ENCODE measurements around the gene UGDH. TPM values are rescaled to one million over a fixed set of nuclear protein-coding genes. Genes with fewer than 3 reads are reported as not detected.
"Not testable (repeated sequence)": the region's sequence is repeated elsewhere in the genome, so short reads cannot be mapped to it uniquely, and the experiment has no call there.

The UGDH gene
- polyA plus RNA-seq, 2 donors = 11.8 to 14.7 TPM

DNA sequence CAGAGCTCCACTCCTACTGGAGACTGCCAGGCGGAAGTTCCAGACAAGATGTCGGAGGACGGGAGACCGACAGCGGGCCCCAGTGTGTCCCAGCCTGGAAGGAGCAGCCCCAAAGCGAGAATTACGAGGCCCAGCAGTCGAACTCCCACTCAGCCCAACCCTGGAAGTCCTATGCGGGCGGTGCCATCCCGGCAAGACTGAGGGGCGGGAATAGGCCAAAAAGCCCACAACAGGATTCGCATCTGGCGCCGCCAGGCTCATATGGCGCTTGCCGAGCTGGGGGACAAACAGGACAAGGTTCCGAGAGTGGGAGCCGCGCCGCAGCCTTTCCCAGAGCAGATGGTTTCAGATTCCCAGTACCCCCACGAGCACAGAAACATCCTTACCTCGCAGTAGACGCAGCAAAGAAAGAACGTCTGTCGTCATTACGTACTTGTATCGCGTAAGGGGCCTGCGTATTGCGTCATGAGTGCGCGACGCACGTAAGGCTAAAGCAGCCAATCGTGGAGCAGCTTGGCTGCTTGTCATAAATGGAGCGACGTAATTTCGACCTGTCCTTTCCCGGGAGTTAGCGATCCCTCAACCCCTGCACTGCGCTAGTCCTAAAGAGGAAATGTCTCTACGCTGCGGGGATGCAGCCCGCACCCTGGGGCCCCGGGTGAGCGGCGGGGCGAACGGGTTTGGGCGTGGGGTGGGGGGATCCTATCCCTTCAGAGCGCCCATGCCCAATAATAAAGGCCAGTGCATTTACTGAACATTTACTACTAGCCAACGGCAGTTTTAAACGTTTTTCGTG is 68.5 kb downstream of the UGDH start, which contains the start of the genes LIAS and RPL9:
TSS of gene LIAS (plus strand) at position 552 of the 796 bp plus-strand sequence. CDS start at position 614, 62 bp downstream.
TSS of gene RPL9 (minus strand) at position 418 of the 796 bp plus-strand sequence. CDS start 483 bp downstream, outside the sequence.
- Histone ChIP-seq H3K36me3 (ENCODE audit: control insufficient read depth in 2 of 2, insufficient read depth in 2 of 2, low read length in 1 of 2) (peaks cover 4 to 11% of the 10 kb centered on the region in 2 donors), H3K27me3 (ENCODE audit: control insufficient read depth in 1 of 2, insufficient read depth in 2 of 2, low read length in 2 of 2) (no peaks in the 10 kb centered on the region), H3K9me3 (ENCODE audit: control insufficient read depth in 2 of 2, insufficient read depth in 1 of 2, low read depth in 1 of 2, low read length in 1 of 2) (no peaks in the 10 kb centered on the region), H3K4me1 (ENCODE audit: control insufficient read depth in 2 of 2, insufficient read depth in 2 of 2, low read length in 1 of 2) (no peaks in the 10 kb centered on the region), H3K4me3 (ENCODE audit: low read depth in 1 of 2, low read length in 2 of 2) (peak within 1 kb of the TSS; percentile 80 to 90), H3K27ac (ENCODE audit: low read depth in 2 of 2, low read length in 1 of 2) (peak within 1 kb of the TSS; percentile 95 to 98)
- WGBS, 2 donors = 0% methylated on average over 55 of the region's 55 CpGs

- H3K4me1 ChIP-seq (ENCODE audit: control insufficient read depth in 2 of 2, insufficient read depth in 2 of 2, low read length in 1 of 2); H3K9me3 ChIP-seq (ENCODE audit: control insufficient read depth in 2 of 2, insufficient read depth in 1 of 2, low read depth in 1 of 2, low read length in 1 of 2); H3K27me3 ChIP-seq (ENCODE audit: control insufficient read depth in 1 of 2, insufficient read depth in 2 of 2, low read length in 2 of 2): not testable (repeated sequence)
- peak overlapping the region; percentile 80 to 90 for H3K4me3 ChIP-seq (ENCODE audit: low read depth in 1 of 2, low read length in 2 of 2)
- peak overlapping the region; percentile 90 to 95 for H3K27ac ChIP-seq (ENCODE audit: low read depth in 2 of 2, low read length in 1 of 2)
- H3K36me3 ChIP-seq (ENCODE audit: control insufficient read depth in 2 of 2, insufficient read depth in 2 of 2, low read length in 1 of 2) = peaks cover 4 to 11% of the 10 kb centered on the region in 2 donors
- 1% methylated on average over 13 of the region's 13 CpGs for WGBS, 2 donors
These were observed 69.1 kb downstream of the UGDH start for GRCh38 chr4:39458161-39458504.

GRCh38 chr4:39456946-39457763 is 70.1 kb downstream of the UGDH start:
- H3K4me3 ChIP-seq (ENCODE audit: low read depth in 1 of 2, low read length in 2 of 2) = peak overlapping the region in 1 of 2 donors; percentile 90

GRCh38 chr4:39455486-39455885 is 71.8 kb downstream of the UGDH start:
- no peaks in the 10 kb centered on the region for H3K4me1 ChIP-seq (ENCODE audit: control insufficient read depth in 2 of 2, insufficient read depth in 2 of 2, low read length in 1 of 2)
- no peaks in the 10 kb centered on the region for H3K9me3 ChIP-seq (ENCODE audit: control insufficient read depth in 2 of 2, insufficient read depth in 1 of 2, low read depth in 1 of 2, low read length in 1 of 2)
- H3K27me3 ChIP-seq (ENCODE audit: control insufficient read depth in 1 of 2, insufficient read depth in 2 of 2, low read length in 2 of 2) = no peaks in the 10 kb centered on the region
- 91% methylated on average over 6 of the region's 6 CpGs for WGBS, 2 donors
- H3K27ac ChIP-seq (ENCODE audit: low read depth in 2 of 2, low read length in 1 of 2) = no peak overlapping the region
- no peak overlapping the region for H3K4me3 ChIP-seq (ENCODE audit: low read depth in 1 of 2, low read length in 2 of 2)
- peaks cover 10 to 18% of the 10 kb centered on the region in 2 donors for H3K36me3 ChIP-seq (ENCODE audit: control insufficient read depth in 2 of 2, insufficient read depth in 2 of 2, low read length in 1 of 2)

More at GRCh38 chr4:39456946-39457763, 70.1 kb downstream of the UGDH start:
- Histone ChIP-seq H3K36me3 (ENCODE audit: control insufficient read depth in 2 of 2, insufficient read depth in 2 of 2, low read length in 1 of 2) (peaks cover 7 to 11% of the 10 kb centered on the region in 2 donors), H3K27ac (ENCODE audit: low read depth in 2 of 2, low read length in 1 of 2) (no peak overlapping the region), H3K27me3 (ENCODE audit: control insufficient read depth in 1 of 2, insufficient read depth in 2 of 2, low read length in 2 of 2) (no peaks in the 10 kb centered on the region), H3K9me3 (ENCODE audit: control insufficient read depth in 2 of 2, insufficient read depth in 1 of 2, low read depth in 1 of 2, low read length in 1 of 2) (no peaks in the 10 kb centered on the region), H3K4me1 (ENCODE audit: control insufficient read depth in 2 of 2, insufficient read depth in 2 of 2, low read length in 1 of 2) (no peaks in the 10 kb centered on the region)
- 63 to 64% methylated on average over 10 of the region's 10 CpGs for WGBS, 2 donors

DNA sequence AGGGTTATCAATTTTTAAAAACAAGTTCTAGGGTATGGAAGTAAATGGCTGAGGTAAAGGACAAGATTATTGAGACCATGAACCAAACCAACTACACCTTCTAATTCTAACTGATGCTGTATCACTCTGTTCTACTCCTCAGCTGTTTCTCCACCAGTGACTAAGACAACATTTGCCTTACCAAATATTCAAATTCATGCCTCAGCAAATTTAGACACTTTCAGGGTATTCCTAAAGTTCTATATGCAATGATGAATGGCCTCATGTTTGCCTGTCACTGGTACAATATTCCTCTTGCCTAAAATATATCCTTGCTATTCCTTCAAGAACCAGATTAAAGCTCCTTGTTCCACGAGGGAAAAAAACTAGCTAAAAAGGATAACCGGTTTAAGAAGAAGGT is 73.5 kb downstream of the UGDH start:
- 78 to 79% methylated on average over 2 of the region's 2 CpGs for WGBS, 2 donors
- Histone ChIP-seq H3K9me3 (ENCODE audit: control insufficient read depth in 2 of 2, insufficient read depth in 1 of 2, low read depth in 1 of 2, low read length in 1 of 2) (no peaks in the 10 kb centered on the region), H3K4me3 (ENCODE audit: low read depth in 1 of 2, low read length in 2 of 2) (no peak overlapping the region), H3K27ac (ENCODE audit: low read depth in 2 of 2, low read length in 1 of 2) (no peak overlapping the region), H3K27me3 (ENCODE audit: control insufficient read depth in 1 of 2, insufficient read depth in 2 of 2, low read length in 2 of 2) (no peaks in the 10 kb centered on the region), H3K36me3 (ENCODE audit: control insufficient read depth in 2 of 2, insufficient read depth in 2 of 2, low read length in 1 of 2) (peaks cover 10 to 18% of the 10 kb centered on the region in 2 donors), H3K4me1 (ENCODE audit: control insufficient read depth in 2 of 2, insufficient read depth in 2 of 2, low read length in 1 of 2) (no peaks in the 10 kb centered on the region)

GRCh38 chr4:39452860-39453587 is 74.2 kb downstream of the UGDH start:
- 84 to 87% methylated on average over 11 of the region's 11 CpGs for WGBS, 2 donors
- Histone ChIP-seq H3K27me3 (ENCODE audit: control insufficient read depth in 1 of 2, insufficient read depth in 2 of 2, low read length in 2 of 2) (no peaks in the 10 kb centered on the region), H3K9me3 (ENCODE audit: control insufficient read depth in 2 of 2, insufficient read depth in 1 of 2, low read depth in 1 of 2, low read length in 1 of 2) (no peaks in the 10 kb centered on the region), H3K36me3 (ENCODE audit: control insufficient read depth in 2 of 2, insufficient read depth in 2 of 2, low read length in 1 of 2) (peaks cover 10 to 18% of the 10 kb centered on the region in 2 donors), H3K4me1 (ENCODE audit: control insufficient read depth in 2 of 2, insufficient read depth in 2 of 2, low read length in 1 of 2) (no peaks in the 10 kb centered on the region), H3K27ac (ENCODE audit: low read depth in 2 of 2, low read length in 1 of 2) (no peak overlapping the region), H3K4me3 (ENCODE audit: low read depth in 1 of 2, low read length in 2 of 2) (no peak overlapping the region)

- Histone ChIP-seq H3K4me3 (ENCODE audit: low read depth in 1 of 2, low read length in 2 of 2) (no peak overlapping the region), H3K36me3 (ENCODE audit: control insufficient read depth in 2 of 2, insufficient read depth in 2 of 2, low read length in 1 of 2) (peaks cover 10 to 18% of the 10 kb centered on the region in 2 donors), H3K4me1 (ENCODE audit: control insufficient read depth in 2 of 2, insufficient read depth in 2 of 2, low read length in 1 of 2) (peaks cover 0 to under 1% of the 10 kb centered on the region in 2 donors), H3K27me3 (ENCODE audit: control insufficient read depth in 1 of 2, insufficient read depth in 2 of 2, low read length in 2 of 2) (no peaks in the 10 kb centered on the region), H3K27ac (ENCODE audit: low read depth in 2 of 2, low read length in 1 of 2) (no peak overlapping the region), H3K9me3 (ENCODE audit: control insufficient read depth in 2 of 2, insufficient read depth in 1 of 2, low read depth in 1 of 2, low read length in 1 of 2) (no peaks in the 10 kb centered on the region)
- WGBS, 2 donors = 87% methylated on average over 6 of the region's 6 CpGs
These were observed 74.9 kb downstream of the UGDH start for GRCh38 chr4:39452153-39452859.

DNA sequence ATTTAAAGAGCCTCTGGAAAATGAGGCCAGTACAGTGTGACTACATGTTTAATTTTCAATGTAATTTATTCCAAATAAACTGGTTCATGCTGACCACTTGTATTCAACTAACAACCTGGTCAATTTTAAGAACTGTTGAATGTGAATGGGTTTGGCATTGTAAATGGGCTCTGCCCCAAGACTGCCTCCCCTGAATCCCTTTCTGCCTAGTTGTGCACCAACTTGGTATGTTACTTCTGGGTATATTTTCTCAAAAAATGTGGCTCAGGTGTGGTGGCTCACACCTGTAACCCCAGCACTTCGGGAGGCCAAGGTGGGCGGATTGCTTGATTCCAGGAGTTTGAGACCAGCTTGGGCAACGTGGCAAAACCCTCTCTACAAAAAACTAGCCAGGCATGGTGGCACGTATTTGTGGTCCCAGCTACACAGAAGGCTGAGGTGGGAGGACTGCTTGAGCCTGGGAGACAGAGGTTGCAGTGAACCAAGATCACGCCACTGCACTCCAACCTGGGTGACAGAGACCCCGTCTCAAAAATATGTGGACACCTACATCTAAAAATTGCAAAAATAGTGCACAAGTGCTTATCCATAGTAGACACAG is 75.7 kb downstream of the UGDH start:
- no peak overlapping the region for H3K4me3 ChIP-seq (ENCODE audit: low read depth in 1 of 2, low read length in 2 of 2)
- WGBS, 2 donors = 87 to 89% methylated on average over 6 of the region's 6 CpGs
- no peaks in the 10 kb centered on the region for H3K9me3 ChIP-seq (ENCODE audit: control insufficient read depth in 2 of 2, insufficient read depth in 1 of 2, low read depth in 1 of 2, low read length in 1 of 2)
- H3K27ac ChIP-seq (ENCODE audit: low read depth in 2 of 2, low read length in 1 of 2) = no peak overlapping the region
- peaks cover 10 to 15% of the 10 kb centered on the region in 2 donors for H3K36me3 ChIP-seq (ENCODE audit: control insufficient read depth in 2 of 2, insufficient read depth in 2 of 2, low read length in 1 of 2)
- H3K27me3 ChIP-seq (ENCODE audit: control insufficient read depth in 1 of 2, insufficient read depth in 2 of 2, low read length in 2 of 2) = no peaks in the 10 kb centered on the region
- H3K4me1 ChIP-seq (ENCODE audit: control insufficient read depth in 2 of 2, insufficient read depth in 2 of 2, low read length in 1 of 2) = peaks cover 0 to 8% of the 10 kb centered on the region in 2 donors

Data from esophagus (tissue), 2 donors.